ENCODE data around the gene ASXL2. TPM values are rescaled to one million over a fixed set of nuclear protein-coding genes. Genes with fewer than 3 reads are reported as not detected.

ASXL2 gene
- total RNA-seq, 1 experiment from 2014 or later: 34.5 TPM

GRCh38 chr2:25819597-25820039, 58.7 kb downstream of the ASXL2 start:
- Histone ChIP-seq H3K36me3 (ENCODE audit: insufficient read depth, low read length, poor library complexity, severe bottlenecking) (no peaks in the 10 kb centered on the region), H3K27ac (ENCODE audit: low read depth, low read length, poor library complexity, severe bottlenecking) (no peak overlapping the region), H3K4me1 (ENCODE audit: insufficient read depth, low read length, poor library complexity, severe bottlenecking) (no peaks in the 10 kb centered on the region), H3K4me3 (ENCODE audit: low read depth, low read length, poor library complexity, severe bottlenecking) (no peak overlapping the region), H3K9me3 (ENCODE audit: low read depth, low read length, poor library complexity, severe bottlenecking) (no peaks in the 10 kb centered on the region), H3K27me3 (replicated peaks; ENCODE audit: insufficient read depth, low read depth, low read length, poor library complexity) (no peaks in the 10 kb centered on the region)
- BruUV-seq (replicated peaks): no TSS peak
- intact Hi-C loops (cut with micrococcal nuclease; ENCODE audit: unreplicated experiment): no loop called here
- TF ChIP-seq EZH2 (IDR thresholded peaks at IDR 0.05; ENCODE audit: borderline replicate concordance, low read depth, low read length, poor library complexity, severe bottlenecking) (no peak), CTCF (conservative IDR thresholded peaks at IDR 0.05; ENCODE audit: low read depth, low read length) (no peak)
- CTCF ChIA-PET: no interaction called here
- no peak for DNase-seq (ENCODE audit: low spot score)
- POLR2A ChIA-PET (ENCODE audit: low non-redundant PET): no interaction called here

- H3K4me3 ChIP-seq (ENCODE audit: low read depth, low read length, poor library complexity, severe bottlenecking): no peak overlapping the region
- intact Hi-C loops (cut with micrococcal nuclease; ENCODE audit: unreplicated experiment): no loop called here
- no peak overlapping the region for H3K27ac ChIP-seq (ENCODE audit: low read depth, low read length, poor library complexity, severe bottlenecking)
- TF ChIP-seq EZH2 (IDR thresholded peaks at IDR 0.05; ENCODE audit: borderline replicate concordance, low read depth, low read length, poor library complexity, severe bottlenecking) (no peak), CTCF (conservative IDR thresholded peaks at IDR 0.05; ENCODE audit: low read depth, low read length) (no peak)
- BruUV-seq (replicated peaks): no TSS peak
- CTCF ChIA-PET: no interaction called here
- H3K36me3 ChIP-seq (ENCODE audit: insufficient read depth, low read length, poor library complexity, severe bottlenecking): no peaks in the 10 kb centered on the region
- no peak for DNase-seq (ENCODE audit: low spot score)
- H3K9me3 ChIP-seq (ENCODE audit: low read depth, low read length, poor library complexity, severe bottlenecking): no peaks in the 10 kb centered on the region
- no peaks in the 10 kb centered on the region for H3K27me3 ChIP-seq (replicated peaks; ENCODE audit: insufficient read depth, low read depth, low read length, poor library complexity)
- H3K4me1 ChIP-seq (ENCODE audit: insufficient read depth, low read length, poor library complexity, severe bottlenecking): no peaks in the 10 kb centered on the region
- POLR2A ChIA-PET (ENCODE audit: low non-redundant PET): no interaction called here
Observed at GRCh38 chr2:25817630-25818029, 60.7 kb downstream of the ASXL2 start.

- no TSS peak for BruUV-seq (replicated peaks)
- no peak for DNase-seq (ENCODE audit: low spot score)
- TF ChIP-seq CTCF (conservative IDR thresholded peaks at IDR 0.05; ENCODE audit: low read depth, low read length): no peak
- no peak for TF ChIP-seq EZH2 (IDR thresholded peaks at IDR 0.05; ENCODE audit: borderline replicate concordance, low read depth, low read length, poor library complexity, severe bottlenecking)
- no peak overlapping the region for H3K27ac ChIP-seq (ENCODE audit: low read depth, low read length, poor library complexity, severe bottlenecking)
- intact Hi-C loops (cut with micrococcal nuclease; ENCODE audit: unreplicated experiment): no loop called here
- no peaks in the 10 kb centered on the region for H3K27me3 ChIP-seq (replicated peaks; ENCODE audit: insufficient read depth, low read depth, low read length, poor library complexity)
- H3K4me3 ChIP-seq (ENCODE audit: low read depth, low read length, poor library complexity, severe bottlenecking): no peak overlapping the region
- no peaks in the 10 kb centered on the region for H3K4me1 ChIP-seq (ENCODE audit: insufficient read depth, low read length, poor library complexity, severe bottlenecking)
- no peaks in the 10 kb centered on the region for H3K36me3 ChIP-seq (ENCODE audit: insufficient read depth, low read length, poor library complexity, severe bottlenecking)
- no peaks in the 10 kb centered on the region for H3K9me3 ChIP-seq (ENCODE audit: low read depth, low read length, poor library complexity, severe bottlenecking)
- ChIA-PET POLR2A (ENCODE audit: low non-redundant PET) (no interaction called here), CTCF (no interaction called here)
Observed at GRCh38 chr2:25817006-25817405, 61.3 kb downstream of the ASXL2 start.
